Esophagus squamous epithelium (tissue), 5 donors: Measurements from ENCODE around the gene TMEM212. TPM values are rescaled to one million over a fixed set of nuclear protein-coding genes. Genes with fewer than 3 reads are reported as not detected.
"Not testable (repeated sequence)": the region's sequence is repeated elsewhere in the genome, so short reads cannot be mapped to it uniquely, and the experiment has no call there.

Source experiments
- DNase-seq: peaks from one replicate; lab custom pipeline; 2025; lab: John Stamatoyannopoulos, UW
- H3K27ac ChIP-seq, 4 donors: fragments of 200-600 bp; sonication (generic); one replicate each; pipeline ENCODE4 v1.5.1; 2016 to 2019; ENCODE audit warnings: mild to moderate bottlenecking in 1 of 4
- H3K27me3 ChIP-seq, 4 donors: fragments of 200-600 bp; sonication (generic); 1 replicate in 3 of 4; 2 replicates in 1 of 4; pipeline versions ENCODE4 v1.5.1 to v1.6.0; 2017 to 2021; ENCODE audit warnings: antibody characterized with exemption in 1 of 4
- H3K36me3 ChIP-seq, 3 donors: fragments of 200-600 bp; sonication (generic); one replicate each; pipeline ENCODE4 v1.5.1; 2016 to 2019
- H3K4me1 ChIP-seq, 3 donors: fragments of 200-600 bp; sonication (generic); one replicate each; pipeline ENCODE4 v1.5.1; 2017 to 2019
- H3K4me3 ChIP-seq, 4 donors: fragments of 200-600 bp; sonication (generic); 1 replicate in 3 of 4; 2 replicates in 1 of 4; pipeline ENCODE4 v1.5.1; 2016 to 2019; ENCODE audit warnings: mild to moderate bottlenecking in 2 of 4, moderate library complexity in 1 of 4
- H3K9me3 ChIP-seq, 3 donors: fragments of 200-600 bp; sonication (generic); one replicate each; pipeline ENCODE4 v1.5.1; 2016 to 2019
- POLR2A ChIP-seq, 4 donors: fragments of 450-650 bp; IDR thresholded peaks; one replicate each; pipeline ENCODE4 v1.6.1; 2017; ENCODE audit warnings: antibody characterized with exemption in 4 of 4, mild to moderate bottlenecking in 4 of 4, moderate library complexity in 3 of 4
- WGBS, 2 donors: methylation state at CpG; one replicate each; pipeline ENCODE4 v1.1.5; 2018; 5-methylcytosine and 5-hydroxymethylcytosine counted together
- intact Hi-C: fragments of 100-400 bp; cut with DNase I; formaldehyde crosslinking; loops from one replicate; pipeline ENCODE4 v1.15.0; 2022
- total RNA-seq, 4 donors: library from RNA; depleted of rRNA; stranded (reverse); fragments of >200 nt; gene quantifications; one replicate each; pipeline ENCODE4 v1.1.0, GENCODE V29; 2016
- TF ChIP-seq, protein P1 (sequence below), 6 experiments: fragments of 450-650 bp in 4 of 6; fragments of 200-600 bp in 2 of 6; sonication (generic) in 2 of 6; IDR thresholded peaks; one replicate each; pipeline ENCODE4 v1.5.1; 2016 to 2019; ENCODE audit warnings: antibody characterized with exemption in 6 of 6, mild to moderate bottlenecking in 4 of 6, moderate library complexity in 4 of 6
- donor health status: DM: yes; HTN: yes; CAD: no.

TMEM212 gene
- total RNA-seq, 4 donors from 2014 or later, result not detected

DNA sequence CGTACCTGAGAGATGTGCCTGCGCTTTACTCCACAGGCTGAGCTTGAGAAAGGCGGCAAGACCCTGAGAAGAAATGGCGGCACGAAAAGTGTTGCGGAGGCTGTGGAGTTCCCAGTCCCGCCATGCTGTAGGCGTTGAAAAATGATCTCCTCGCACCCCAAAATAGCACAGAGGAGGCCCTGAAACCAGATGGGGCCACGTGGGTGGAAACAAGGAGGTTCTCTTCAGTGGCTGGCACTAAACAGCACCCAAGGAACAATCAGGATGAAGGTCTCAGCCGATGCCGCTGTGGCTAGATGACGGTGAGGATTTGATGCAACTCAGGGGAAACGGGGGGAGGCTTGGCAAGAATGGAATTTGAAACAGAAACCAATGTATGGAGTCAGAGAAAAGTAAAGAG, 57.3 kb downstream of the TMEM212 start:
- intact Hi-C loops, result no loop called here

DNA sequence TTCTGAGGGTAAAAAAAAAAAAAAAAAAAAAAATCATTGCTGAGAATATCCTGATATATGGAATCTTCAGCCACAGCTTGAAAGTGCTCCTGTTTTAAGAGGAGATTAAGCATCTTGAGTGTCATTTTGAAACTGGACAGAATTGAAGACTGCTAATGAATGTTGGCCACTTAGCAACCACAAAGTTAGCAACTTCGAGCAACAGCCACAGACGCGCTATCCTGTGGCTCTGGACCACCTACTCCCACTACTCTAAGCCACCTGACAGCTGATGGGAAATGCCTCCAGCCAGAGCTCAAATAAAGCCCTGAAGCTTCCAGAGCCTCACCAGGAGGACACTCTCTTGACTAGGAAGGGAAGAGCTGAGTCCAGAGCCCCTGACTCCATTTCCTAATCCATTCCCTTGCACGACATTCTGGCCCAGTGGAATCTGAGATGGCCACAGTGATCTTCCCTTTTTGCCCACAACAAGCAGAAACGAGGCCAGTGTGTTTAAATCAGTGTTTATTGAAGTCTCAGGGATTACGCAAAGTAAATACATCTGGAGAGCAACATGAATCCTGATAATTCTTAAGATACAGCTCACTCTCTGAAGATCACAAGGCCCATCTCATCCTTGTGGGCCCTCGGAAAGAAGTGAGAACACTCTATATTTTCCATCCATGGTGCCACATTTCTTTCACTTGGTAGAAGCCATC, 58.6 kb downstream of the TMEM212 start:
- Histone ChIP-seq H3K4me1 (no peaks in the 10 kb centered on the region), H3K36me3 (no peaks in the 10 kb centered on the region), H3K9me3 (no peaks in the 10 kb centered on the region), H3K27me3 (no peaks in the 10 kb centered on the region), H3K4me3 (no peak overlapping the region), H3K27ac (no peak overlapping the region)
- intact Hi-C loops, result no loop called here
- TF ChIP-seq, protein P1, sequence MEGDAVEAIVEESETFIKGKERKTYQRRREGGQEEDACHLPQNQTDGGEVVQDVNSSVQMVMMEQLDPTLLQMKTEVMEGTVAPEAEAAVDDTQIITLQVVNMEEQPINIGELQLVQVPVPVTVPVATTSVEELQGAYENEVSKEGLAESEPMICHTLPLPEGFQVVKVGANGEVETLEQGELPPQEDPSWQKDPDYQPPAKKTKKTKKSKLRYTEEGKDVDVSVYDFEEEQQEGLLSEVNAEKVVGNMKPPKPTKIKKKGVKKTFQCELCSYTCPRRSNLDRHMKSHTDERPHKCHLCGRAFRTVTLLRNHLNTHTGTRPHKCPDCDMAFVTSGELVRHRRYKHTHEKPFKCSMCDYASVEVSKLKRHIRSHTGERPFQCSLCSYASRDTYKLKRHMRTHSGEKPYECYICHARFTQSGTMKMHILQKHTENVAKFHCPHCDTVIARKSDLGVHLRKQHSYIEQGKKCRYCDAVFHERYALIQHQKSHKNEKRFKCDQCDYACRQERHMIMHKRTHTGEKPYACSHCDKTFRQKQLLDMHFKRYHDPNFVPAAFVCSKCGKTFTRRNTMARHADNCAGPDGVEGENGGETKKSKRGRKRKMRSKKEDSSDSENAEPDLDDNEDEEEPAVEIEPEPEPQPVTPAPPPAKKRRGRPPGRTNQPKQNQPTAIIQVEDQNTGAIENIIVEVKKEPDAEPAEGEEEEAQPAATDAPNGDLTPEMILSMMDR (IDR thresholded peaks at IDR 0.05), result no peak
- no peak for TF ChIP-seq POLR2A (IDR thresholded peaks at IDR 0.05)
- WGBS, 2 donors, result 74 to 80% methylated on average over 7 of the region's 7 CpGs
- DNase-seq, result no peak

More for the DNA sequence above, 57.3 kb downstream of the TMEM212 start:
- Histone ChIP-seq H3K4me3 (no peak overlapping the region), H3K36me3 (no peaks in the 10 kb centered on the region), H3K9me3 (no peaks in the 10 kb centered on the region), H3K4me1 (no peaks in the 10 kb centered on the region), H3K27me3 (no peaks in the 10 kb centered on the region), H3K27ac (no peak overlapping the region)
- WGBS, 2 donors, result 86 to 90% methylated on average over 14 of the region's 14 CpGs
- no peak for DNase-seq
- TF ChIP-seq, protein P1 (IDR thresholded peaks at IDR 0.05), result no peak
- no peak for TF ChIP-seq POLR2A (IDR thresholded peaks at IDR 0.05)

DNA sequence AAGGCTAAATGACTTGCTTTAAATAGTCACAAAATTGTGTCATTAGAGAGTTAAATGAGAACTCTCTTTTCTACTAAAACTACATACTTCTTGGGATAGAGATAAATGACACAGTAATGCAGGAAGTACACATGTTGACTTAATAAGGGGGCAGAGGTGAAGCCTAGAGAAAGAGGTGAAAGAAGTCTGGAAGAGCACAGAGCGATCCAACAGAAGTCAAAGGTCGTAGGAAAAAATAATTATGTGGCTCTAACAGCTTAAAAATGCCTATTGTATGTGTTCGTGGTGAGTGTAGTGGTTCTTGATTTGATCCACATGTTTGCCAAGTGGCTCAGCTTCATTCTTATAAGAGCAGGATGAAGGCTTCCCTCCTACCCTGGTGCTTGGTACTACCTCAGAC, 61.7 kb downstream of the TMEM212 start:
- H3K9me3 ChIP-seq, result no peaks in the 10 kb centered on the region
- H3K27me3 ChIP-seq, result no peaks in the 10 kb centered on the region
- intact Hi-C loops, result no loop called here
- H3K4me3 ChIP-seq, result no peak overlapping the region
- no peaks in the 10 kb centered on the region for H3K36me3 ChIP-seq
- H3K4me1 ChIP-seq, result no peaks in the 10 kb centered on the region
- no peak overlapping the region for H3K27ac ChIP-seq
- no peak for DNase-seq
- 56 to 63% methylated on average over 3 of the region's 3 CpGs for WGBS, 2 donors
- TF ChIP-seq POLR2A (IDR thresholded peaks at IDR 0.05), result no peak
- TF ChIP-seq, protein P1 (IDR thresholded peaks at IDR 0.05), result no peak

DNA sequence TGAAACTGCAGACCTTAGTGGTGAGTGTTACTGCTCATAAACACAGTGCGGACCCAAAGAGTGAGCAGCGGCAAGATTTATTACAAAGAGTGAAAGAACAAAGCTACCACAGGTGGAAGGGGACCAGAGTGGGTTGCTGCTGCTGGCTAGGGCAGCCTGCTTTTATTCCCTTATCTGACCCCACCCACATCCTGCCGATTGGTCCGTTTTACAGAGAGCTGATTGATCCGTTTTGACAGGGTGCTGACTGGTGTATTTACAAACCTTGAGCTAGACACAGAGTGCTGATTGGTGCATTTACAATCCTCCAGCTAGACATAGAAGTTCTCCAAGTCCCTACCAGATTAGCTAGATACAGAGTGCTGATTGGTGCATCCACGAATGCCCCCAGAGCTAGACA, 63.4 kb downstream of the TMEM212 start:
- H3K4me1 ChIP-seq, H3K36me3 ChIP-seq, H3K27ac ChIP-seq, intact Hi-C loops, H3K4me3 ChIP-seq, H3K27me3 ChIP-seq, H3K9me3 ChIP-seq, DNase-seq: not testable (repeated sequence)
- WGBS, 2 donors, result 96 to 100% methylated on average over 3 to 4 of the region's 6 CpGs

DNA sequence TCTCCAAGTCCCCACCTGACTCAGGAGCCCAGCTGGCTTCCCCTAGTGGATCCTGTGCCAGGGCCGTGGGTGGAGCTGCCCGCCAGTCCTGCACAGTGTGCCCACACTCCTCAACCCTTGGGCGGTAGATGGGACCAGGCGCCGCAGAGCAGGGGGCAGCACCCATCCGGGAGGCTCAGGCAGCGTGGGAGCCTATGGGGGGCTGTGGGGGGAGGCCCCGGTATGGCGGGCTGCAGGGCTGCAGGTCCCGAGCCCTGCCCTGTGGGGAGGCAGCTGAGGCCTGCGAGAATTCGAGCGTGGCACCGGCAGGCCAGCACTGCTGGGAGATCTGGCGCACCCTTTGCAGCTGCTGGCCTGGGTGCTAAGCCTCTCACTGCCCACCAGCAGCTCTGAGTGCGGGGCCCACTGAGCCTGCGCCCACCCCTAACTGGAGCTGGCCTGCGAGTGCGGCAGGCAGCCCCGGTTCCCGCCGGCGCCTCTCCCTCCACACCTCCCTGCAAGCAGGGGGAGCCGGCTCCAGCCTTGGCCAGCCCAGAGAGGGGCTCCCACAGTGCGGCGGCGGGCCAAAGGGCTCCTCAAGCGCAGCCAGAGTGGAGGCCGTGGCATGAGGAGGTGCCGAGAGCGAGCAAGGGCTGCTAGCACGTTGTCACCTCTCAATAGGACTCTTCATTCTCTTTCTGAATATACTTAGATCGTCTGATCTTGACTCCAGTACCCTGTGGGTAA, 64.0 kb downstream of the TMEM212 start:
- no peaks in the 10 kb centered on the region for H3K27me3 ChIP-seq
- no peaks in the 10 kb centered on the region for H3K9me3 ChIP-seq
- intact Hi-C loops, result no loop called here
- DNase-seq, result no peak
- 86 to 89% methylated on average over 9 to 10 of the region's 33 CpGs for WGBS, 2 donors
- H3K4me3 ChIP-seq, result no peak overlapping the region
- TF ChIP-seq POLR2A (IDR thresholded peaks at IDR 0.05), result no peak
- TF ChIP-seq, protein P1 (IDR thresholded peaks at IDR 0.05), result no peak
- no peak overlapping the region for H3K27ac ChIP-seq
- H3K36me3 ChIP-seq, result no peaks in the 10 kb centered on the region
- H3K4me1 ChIP-seq, result no peaks in the 10 kb centered on the region
